ENCODE data around the gene RPS5.
"Not testable (repeated sequence)": the region's sequence is repeated elsewhere in the genome, so short reads cannot be mapped to it uniquely, and the experiment has no call there.

Gene RPS5

DNA sequence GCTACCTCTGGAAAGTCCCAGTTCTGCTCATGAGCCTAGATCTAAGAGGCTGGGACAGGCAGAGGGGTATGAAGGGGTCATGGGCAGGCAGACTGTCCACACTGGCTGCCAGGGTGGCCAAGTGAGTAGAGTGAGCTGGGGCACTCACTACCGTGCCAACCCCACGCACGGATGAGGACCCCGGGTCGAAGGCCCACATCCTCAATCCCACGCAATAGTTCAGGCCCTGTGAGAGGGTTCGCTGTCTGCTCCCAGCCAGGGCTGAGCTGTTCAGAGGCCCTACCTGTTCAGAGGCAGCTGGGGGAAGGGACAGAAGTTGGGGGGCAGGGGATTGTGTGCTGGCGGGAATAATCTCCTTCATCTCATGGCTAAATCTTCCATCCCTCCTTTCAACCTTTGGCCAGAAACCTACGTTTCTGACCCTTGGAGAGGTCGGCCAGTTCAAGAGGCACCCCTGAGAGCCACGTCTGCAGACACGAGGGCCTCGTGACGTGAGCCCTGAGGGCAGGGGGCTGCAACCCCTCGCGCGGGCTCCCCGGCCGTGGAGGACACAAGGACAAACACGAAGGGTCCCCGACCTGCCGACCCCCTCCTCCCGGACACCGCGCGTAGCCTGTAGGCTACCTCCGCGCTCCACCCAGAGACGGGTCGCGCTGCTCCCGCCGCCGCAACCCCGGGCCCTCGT, 1.0 kb upstream of the RPS5 start:
- DNase-seq: peak; percentile 59

DNA sequence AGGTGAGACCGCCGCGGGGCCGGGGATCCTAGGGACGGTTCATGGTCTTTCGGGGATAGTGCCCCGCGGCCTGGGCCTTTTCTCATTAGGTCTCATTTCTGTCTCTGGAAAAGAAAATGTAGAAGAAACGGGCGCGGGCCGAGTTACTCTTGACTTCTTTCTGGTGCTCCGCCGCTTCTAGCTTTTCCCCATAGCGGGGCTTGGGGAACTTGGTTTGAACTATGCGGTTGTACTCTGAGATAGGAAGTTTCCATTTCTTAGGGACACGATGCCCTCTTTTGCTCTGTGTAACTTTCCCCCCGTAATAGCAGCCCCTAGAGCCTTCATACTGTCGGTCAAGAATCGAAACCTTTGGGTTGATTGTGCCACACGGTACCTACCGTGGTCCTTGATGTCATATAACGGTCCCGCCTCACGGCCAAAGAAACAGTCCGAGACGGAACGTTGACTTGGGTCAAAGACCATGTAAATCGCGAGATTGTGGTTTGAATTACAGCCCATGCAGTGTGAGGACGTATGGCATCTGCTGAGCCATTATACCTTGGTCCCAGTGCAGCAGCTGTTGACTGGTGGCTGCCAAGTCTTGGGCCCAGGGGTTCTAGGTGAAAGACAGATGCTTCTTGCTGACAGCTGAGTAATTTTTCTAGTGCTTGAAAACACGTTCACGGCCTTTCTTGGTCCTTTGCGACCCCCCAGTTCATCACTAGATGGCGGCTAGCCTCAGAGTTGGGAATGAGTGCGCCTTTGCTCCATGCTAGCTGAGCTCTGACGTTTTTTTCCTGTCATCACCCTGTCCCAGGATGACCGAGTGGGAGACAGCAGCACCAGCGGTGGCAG, 487 bp downstream of the RPS5 start:
- DNase-seq: no peak

DNA sequence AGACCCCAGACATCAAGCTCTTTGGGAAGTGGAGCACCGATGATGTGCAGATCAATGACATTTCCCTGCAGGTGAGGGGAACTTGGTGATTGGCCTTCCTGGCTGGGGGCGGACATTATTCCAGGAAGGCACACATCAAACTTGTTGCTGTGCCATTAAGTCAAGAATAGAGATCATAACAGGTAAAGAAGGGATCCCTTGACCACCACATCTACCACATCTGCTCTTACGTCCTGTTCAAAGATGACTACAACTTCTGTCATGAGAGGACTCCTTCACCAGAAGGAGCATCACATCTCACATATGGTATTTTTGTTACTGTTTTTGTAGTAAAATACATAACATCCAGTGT, 1.1 kb downstream of the RPS5 start:
- no peak for DNase-seq

DNA sequence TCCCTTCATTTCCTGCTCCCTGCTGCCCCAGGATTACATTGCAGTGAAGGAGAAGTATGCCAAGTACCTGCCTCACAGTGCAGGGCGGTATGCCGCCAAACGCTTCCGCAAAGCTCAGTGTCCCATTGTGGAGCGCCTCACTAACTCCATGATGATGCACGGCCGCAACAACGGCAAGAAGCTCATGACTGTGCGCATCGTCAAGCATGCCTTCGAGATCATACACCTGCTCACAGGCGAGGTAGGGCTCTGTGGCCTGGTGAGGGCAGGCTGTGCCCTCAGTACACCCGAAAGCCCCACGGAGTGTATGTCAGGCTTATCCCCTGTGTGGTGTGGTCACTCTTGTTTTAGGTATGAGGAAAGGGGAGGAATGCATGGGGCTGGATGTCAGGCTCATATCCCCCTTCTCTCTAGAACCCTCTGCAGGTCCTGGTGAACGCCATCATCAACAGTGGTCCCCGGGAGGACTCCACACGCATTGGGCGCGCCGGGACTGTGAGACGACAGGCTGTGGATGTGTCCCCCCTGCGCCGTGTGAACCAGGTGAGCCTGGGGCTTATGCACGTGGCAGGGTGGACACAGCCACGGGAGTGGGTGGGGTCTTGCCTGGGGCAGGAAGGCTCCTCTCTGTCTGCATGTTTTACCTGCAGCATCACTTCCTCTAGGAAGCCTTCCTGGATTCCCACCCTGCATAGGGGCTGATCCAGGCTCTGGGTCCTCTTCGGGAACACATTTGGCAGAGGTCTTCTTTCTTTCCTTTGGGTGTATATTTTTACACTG, 6.1 kb downstream of the RPS5 start:
- no peak for DNase-seq

DNA sequence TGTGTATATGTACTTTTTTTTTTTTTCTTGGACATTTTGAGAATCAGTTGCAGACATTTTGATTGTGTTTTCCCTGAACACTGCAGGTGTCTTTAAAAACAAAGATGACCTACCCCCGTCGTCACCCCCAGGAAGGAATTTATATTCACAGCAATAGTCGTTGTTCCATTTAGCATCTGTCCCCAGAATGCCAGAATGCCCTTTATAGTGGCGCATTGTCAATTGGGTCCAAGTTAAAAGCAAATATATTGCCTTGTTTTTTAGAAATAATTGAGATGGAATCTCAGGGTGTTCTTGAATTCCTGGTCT, 6.6 kb downstream of the RPS5 start:
- DNase-seq: no peak

DNA sequence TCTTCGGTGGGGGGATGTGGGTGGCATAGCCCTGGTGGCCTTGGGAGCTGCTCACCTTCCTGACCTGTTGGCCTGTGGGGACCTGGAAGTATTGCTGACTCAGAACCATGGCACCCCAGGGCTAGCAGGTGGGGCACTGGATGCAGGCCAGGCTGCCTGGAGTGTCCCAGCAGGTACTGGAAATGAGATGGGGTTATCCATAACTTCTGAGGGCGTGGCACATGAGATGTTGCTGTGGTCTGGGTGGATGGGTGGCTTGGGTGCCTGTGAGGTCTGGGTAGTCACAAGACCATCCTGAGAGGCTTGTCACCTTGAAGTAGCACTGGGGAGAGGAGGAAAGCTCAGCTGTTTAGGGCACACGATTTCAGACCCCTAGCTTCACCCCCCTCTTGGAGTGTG, 7.8 kb downstream of the RPS5 start:
- DNase-seq: no peak

DNA sequence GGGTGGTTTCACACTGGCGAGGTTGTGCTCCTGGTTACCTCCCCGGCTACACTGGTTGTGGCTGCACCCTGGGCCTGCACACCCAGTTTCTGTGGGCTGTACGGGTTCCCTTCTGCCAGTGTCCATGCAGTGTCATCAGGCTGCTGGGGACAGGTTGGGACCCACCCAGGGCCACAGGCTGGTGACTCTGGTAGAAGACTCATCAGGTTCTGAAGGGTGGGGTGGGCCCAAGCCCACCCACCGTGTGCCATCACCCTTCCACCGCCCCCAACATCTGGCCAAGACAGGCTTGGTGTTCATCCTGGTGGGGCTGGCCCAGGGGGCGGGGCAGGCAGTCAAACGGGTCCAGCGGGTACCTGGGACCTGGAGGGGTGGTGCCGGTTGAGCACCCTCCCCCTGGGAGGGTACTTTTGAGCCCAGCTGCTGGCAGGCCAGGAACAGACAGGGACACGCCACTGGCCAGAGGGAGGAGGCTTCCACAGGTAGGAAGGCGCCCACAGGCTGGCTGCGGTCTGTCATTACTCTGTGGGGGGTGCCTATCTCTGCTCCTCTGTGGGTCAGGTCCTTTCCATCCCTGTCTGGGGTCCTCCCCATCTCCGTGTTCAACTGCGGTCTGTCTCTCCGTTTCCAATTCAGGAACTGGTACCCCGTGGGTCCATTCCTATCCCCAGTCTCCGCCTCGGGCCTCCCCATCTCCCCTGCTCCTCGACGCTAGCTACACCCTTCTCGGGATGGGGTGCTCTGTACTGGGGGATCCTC, 8.3 kb downstream of the RPS5 start, which contains the start of gene RNF225:
Gene RNF225 (plus strand): TSS at position 437 of the 759 bp plus-strand sequence. CDS start 434 bp downstream, outside the sequence.
- peak; percentile 59 for DNase-seq

DNA sequence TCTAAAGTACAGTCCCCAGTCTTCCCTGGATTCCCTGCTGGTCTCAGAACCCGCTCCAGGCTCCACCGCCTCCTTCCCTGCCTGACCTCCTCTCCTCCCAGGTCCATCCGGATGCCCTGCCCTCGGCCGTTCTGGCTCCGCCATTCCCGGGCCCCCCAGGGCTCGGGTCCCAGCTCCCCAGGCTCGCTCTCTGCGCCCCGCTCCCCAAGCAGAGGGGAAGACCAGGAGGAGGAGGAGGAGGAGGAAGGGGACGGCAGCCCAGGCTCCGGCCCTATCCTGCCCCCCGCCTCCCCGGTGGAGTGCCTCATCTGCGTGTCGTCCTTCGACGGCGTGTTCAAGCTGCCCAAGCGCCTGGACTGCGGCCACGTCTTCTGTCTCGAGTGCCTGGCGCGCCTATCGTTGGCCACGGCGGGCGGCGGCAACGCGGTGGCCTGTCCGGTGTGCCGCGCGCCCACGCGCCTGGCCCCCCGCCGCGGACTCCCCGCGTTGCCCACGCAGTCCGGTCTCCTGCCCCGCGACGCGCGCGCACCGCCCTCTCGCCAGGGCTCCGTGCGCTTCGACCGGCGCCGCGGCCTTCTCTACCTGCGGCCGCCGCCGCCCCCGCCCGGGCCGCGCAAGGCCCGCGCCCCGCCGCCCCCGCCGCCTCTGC, 9.0 kb downstream of the RPS5 start:
- peak; percentile 58 for DNase-seq

DNA sequence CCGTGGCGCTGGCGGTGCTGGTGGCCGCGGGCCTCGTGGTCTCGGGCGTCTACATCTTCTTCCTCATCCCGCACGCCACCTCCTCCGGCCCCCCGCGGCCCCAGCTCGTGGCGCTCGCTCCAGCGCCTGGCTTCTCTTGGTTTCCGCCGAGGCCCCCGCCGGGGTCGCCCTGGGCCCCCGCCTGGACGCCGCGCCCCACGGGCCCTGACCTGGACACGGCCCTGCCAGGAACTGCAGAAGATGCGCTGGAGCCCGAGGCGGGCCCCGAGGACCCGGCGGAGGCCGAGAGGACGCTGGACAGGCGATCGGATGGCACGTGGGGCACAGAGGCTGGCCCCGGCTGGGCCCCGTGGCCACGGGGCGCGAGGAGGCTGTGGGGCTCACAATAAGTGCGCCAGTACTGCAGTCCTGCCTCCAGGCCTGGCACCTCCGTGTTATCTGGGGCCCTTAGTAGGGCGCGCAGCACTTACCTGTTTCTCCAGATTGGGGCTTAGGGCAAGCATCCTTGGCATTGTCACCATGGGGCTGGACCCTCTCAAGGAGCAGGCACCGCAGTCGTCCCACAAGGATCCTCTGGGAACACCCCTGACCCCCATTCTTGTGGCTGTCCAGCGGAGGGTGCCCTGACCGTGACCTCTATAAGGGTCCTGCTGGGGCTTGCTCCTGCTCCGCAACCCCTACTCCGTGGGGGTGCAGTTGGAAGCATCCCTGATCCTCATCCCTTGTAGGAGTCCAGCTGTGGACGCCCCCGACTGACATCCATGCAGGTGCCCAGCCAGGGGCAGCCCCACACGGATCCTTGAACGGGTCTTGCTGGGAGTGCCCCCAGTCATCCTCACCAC, 9.8 kb downstream of the RPS5 start:
- DNase-seq: peak; percentile 30

DNA sequence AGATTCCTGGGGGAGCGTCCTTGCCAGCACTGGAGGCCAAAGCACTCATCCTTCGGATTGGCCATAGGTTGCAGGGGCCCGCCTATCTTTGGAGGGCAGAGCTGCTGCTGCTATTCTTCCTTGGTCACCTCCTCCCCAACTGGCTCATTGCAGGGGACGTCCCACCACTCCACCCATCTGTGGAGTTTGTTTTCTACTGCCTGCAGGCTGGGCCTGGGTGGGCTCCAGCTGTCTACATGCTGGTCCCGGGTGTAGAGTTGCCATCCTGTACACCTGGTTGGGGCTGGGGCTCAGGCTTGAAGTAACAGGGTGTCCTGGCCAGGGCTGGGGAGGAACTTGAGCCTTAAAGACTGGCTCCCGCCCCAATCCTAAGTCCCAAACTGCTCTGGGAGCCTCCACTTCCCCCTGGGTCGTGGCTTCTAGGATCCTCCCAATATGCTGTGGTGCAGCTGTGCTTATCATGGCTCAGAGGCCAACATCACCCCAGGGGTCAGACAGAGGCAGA, 10.5 kb downstream of the RPS5 start:
- no peak for DNase-seq

DNA sequence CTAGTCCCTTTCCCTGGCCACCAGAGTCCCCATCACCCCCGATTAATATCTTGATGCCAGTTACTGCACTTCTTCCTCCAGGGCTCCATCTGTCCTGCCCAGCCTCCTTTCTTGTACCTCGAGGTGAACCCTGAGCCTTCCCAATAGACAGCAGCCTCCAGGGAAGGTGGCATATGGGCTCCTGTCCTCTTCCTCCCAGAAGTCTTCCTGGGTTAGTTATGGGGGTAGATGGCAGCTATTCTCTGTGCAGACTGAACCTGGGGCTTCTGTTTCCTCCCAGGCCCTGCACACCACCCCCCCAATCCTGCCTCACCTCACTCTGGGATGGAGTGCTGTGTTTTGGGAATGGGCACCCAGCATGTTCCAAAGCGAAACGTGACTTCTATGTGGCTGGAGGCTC, 11.0 kb downstream of the RPS5 start:
- no peak for DNase-seq

DNA sequence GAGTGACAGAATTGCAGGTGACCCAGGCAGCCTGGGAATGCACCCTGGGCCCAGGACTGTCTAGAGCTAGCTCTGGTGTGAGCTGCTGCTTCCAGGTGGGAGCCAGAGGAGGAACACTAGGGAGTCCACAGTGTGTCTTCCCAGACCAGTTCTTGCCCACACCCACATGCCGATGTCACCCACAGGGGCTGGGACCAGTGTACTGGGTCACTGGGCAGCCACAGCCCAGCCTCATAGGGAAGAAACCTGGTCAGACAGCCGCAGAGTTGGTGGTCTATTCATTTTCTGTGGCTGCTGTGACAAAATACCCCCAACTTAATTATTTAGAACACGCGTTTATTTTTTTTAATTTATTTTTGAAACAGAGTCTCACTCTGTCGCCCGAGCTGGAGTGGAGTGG, 11.5 kb downstream of the RPS5 start:
- DNase-seq: no peak

DNA sequence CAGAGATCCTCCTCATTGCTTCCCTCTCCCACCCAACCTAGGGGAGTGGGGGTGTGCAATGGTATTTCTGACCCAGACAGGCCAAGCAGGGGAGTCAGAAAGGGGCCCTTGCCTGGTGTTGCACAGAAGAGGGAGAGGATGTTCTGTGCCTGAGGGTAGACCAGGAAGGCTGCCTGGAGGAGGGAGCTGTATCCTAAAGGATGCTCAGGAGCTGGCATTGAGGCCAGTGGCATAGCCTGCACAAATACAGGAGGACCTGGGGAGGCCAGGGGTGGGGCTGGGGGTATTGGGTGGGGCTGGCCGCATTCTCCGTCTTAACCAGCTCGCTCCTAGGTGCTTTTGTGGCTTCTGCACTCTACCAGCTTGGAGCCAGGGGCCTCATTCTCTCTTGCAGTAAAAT, 12.8 kb downstream of the RPS5 start:
- DNase-seq: no peak

DNA sequence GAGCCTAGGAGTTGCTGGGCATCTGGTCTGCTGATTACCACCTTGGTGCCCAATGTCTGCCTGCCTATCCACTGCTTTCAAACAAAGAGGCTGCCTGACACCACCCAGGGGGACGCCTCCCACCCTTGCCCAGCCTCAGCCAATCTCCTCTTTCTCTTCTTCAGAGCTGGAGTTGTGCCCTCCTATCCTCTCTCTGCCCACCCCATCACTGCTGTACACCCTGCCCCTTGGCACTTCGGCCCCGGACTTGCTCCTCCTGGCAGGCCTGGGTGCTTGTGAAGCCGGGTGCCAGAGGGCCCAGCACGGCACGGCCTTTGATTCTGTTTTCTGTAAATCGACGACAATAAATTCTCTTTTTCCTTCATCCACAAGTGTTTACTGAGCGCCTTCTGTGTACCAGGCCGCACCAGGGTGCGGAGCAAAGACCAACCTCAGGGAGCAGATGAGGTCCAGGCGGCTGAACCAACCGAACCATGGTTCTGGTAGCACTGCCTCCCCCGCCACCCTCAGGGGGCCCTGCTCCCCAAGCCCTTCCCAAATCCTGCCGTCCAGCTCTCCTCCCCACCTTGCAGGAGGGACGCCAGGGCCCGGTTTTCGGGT, 13.3 kb downstream of the RPS5 start:
- DNase-seq: no peak

DNA sequence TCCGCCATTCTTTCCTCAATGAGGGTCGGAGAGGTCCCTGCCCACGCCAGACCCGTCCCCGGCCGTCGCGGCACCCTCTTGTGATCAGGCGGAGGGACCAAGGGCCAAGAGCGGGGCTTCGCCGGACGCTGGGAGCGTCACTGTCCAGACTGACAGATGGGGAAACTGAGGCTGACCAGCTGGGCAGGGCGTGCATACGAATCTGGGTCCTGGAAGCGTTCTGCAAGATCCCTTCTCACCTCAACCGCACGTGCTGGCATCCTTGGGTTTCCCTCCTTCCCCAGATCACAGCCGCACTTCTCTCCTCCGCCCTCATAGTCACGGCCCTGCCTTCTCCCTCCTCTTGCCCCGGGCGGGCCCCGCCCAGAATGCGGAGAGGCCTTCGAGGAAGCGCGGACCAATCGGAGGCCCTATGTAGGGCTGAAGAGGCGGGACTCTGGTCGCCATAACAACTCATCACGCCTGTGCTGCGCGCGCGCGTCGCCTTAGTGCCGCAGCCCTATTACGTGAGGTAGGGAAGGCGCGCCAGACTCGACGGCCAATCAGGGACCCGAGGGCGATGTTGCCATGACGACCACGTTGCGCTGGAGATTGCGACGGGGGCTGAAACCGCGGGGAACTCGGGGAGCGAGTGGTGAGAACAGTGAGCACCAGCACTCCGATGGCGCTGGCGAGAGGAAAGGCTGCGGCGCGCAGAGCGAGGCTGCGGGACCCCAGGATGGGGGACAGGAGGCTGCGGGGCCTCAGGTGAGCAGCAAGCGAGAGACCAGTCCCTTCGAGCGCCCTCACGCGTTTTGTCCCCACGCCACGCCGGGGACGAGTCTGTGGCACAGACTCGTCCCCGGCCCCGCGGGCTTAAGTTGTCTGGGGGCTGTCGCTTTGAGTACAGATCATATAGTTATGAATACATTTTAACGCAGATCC, 14.1 kb downstream of the RPS5 start:
- DNase-seq: peak; percentile 99

DNA sequence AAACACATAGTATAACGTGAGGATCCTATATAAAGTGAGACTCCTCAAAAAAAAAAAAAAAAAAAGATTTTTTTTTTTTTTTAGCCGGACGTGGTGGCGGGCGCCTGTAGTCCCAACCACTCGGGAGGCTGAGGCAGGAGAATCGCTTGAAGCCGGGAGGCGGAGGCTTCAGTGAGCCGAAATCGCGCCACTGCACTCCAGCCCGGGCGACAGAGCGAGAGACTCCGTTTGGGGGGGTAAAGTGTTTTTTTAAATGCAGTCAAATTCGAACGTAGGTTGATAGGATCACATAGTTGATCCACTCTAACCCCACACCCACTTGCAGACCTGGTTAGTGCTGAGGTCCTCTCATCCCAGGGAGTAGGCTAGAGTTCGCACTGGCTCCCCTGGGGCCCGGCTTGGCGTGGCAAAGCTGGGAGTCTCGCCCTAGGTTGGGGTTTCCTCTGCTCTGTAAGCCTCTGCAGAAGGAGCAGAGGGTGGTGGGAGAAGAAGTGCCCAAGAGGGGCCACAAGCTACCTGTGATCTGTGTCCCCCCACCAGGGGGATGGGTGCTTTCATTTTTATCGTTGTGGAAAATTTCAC, 14.9 kb downstream of the RPS5 start:
- no peak for DNase-seq

DNA sequence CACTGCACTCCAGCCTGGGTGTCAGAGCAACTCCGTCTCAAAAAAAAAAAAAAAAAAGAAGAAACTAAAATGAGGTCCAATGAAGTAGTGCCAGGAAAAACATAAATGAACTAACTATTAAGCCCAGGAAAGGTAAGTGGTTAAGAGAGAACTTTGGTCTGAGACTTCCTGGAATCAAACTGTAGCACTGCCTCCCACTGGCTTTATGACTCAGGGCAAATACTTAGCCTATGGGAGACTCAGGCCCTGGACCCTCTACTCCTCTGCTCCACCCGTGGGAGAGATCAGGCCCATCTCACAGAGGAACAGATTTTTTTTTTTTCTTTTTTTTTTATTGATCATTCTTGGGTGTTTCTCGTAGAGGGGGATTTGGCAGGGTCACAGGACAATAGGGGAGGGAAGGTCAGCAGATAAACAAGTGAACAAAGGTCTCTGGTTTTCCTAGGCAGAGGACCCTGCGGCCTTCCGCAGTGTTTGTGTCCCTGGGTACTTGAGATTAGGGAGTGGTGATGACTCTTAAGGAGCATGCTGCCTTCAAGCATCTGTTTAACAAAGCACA, 16.9 kb downstream of the RPS5 start:
- not testable (repeated sequence) for DNase-seq

DNA sequence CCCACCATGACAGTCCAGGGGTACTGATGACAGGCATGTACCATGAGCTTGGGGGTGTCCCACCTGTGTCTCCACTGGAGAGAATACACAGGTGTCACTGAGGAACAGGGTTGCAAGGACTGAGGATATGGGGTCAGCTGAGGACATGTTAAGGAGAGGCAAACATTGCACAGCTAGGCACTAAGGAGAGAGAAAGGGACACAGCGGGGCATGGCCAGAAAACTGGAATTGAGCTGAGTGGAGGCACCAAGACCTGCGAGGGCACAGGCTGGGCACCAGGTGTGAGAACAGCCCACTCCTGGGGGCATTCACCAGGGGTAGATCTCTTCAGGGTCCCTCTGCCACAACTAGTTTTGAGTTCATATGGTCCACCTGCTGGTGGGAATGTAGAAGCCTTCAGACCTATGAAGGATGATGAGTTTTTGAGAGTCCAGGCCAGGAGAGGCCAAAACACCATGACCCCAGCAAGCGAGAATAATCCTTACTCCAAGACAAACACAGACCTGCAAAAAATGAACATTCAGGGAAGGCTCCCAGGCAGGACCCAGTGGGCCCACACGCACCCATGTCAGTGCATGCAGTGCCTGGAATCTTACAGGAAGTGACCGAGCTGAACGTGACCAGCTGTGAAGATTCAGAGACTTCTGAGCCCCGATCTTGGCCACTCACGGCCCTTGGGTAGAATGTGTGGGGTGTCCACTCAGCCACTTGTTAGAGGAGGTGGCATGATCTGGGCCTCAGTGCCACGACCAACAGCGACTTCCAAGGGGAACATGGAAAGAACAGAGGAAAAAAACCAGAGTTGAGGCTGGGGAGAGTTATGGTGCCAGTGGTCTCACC, 20.0 kb downstream of the RPS5 start:
- no peak for DNase-seq
